ENCODE data around the gene PPME1.

- no peak for TF ChIP-seq EZH2 (IDR thresholded peaks at IDR 0.05; ENCODE audit: borderline replicate concordance, low read length)
- TF ChIP-seq, protein P1, sequence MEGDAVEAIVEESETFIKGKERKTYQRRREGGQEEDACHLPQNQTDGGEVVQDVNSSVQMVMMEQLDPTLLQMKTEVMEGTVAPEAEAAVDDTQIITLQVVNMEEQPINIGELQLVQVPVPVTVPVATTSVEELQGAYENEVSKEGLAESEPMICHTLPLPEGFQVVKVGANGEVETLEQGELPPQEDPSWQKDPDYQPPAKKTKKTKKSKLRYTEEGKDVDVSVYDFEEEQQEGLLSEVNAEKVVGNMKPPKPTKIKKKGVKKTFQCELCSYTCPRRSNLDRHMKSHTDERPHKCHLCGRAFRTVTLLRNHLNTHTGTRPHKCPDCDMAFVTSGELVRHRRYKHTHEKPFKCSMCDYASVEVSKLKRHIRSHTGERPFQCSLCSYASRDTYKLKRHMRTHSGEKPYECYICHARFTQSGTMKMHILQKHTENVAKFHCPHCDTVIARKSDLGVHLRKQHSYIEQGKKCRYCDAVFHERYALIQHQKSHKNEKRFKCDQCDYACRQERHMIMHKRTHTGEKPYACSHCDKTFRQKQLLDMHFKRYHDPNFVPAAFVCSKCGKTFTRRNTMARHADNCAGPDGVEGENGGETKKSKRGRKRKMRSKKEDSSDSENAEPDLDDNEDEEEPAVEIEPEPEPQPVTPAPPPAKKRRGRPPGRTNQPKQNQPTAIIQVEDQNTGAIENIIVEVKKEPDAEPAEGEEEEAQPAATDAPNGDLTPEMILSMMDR (IDR thresholded peaks at IDR 0.05; ENCODE audit: low read length) = no peak
Measured at GRCh38 chr11:74248469-74248868, 77.4 kb downstream of the PPME1 start.
